GM23338 (cell line): Measurements from ENCODE around the gene APBA1.

Source experiments
- CREB1 ChIP-seq: fragments of 250-450 bp; sonication (Bioruptor Pico); IDR thresholded peaks from 2 replicates; pipeline ENCODE4 v1.5.0; 2020; ENCODE audit warnings: low read depth, mild to moderate bottlenecking, moderate library complexity
- CTCF ChIP-seq, 2 experiments: fragments of 200-600 bp in 1 of 2; sonication (generic) in 1 of 2; conservative IDR thresholded peaks; 2 replicates each; pipeline versions ENCODE4 v1.5.1 to v1.6.1; 2016 to 2017; ENCODE audit warnings: antibody characterized with exemption in 2 of 2, low read depth in 2 of 2, mild to moderate bottlenecking in 2 of 2, moderate library complexity in 1 of 2
- ETS1 ChIP-seq: IDR thresholded peaks from 2 replicates; pipeline ENCODE4 v1.6.1; 2016; ENCODE audit warnings: antibody characterized with exemption
- EZH2 ChIP-seq: fragments of 200-600 bp; sonication (generic); IDR thresholded peaks from one replicate; pipeline ENCODE4 v1.8.0; 2017; ENCODE audit warnings: antibody characterized with exemption, mild to moderate bottlenecking, low read depth; ENCODE audit not compliant: unreplicated experiment
- EZH2phosphoT487 ChIP-seq: fragments of 200-600 bp; sonication (generic); IDR thresholded peaks from one replicate; pipeline ENCODE4 v1.8.1; 2018; ENCODE audit warnings: antibody characterized with exemption; ENCODE audit not compliant: unreplicated experiment
- JUNB ChIP-seq: IDR thresholded peaks from one replicate; pipeline ENCODE4 v1.6.1; 2016; ENCODE audit warnings: antibody characterized with exemption; ENCODE audit not compliant: unreplicated experiment
- POLR2AphosphoS5 ChIP-seq: IDR thresholded peaks from 2 replicates; pipeline ENCODE4 v1.6.1; 2016; ENCODE audit warnings: antibody characterized with exemption, low read depth
- REST ChIP-seq: IDR thresholded peaks from one replicate; pipeline ENCODE4 v1.6.1; 2018; ENCODE audit warnings: antibody characterized with exemption; ENCODE audit not compliant: unreplicated experiment
- STAT1 ChIP-seq: IDR thresholded peaks from one replicate; pipeline ENCODE4 v1.6.1; 2016; ENCODE audit warnings: antibody characterized with exemption; ENCODE audit not compliant: unreplicated experiment
- ZNF114 ChIP-seq: fragments of 250-450 bp; sonication (Bioruptor Pico); IDR thresholded peaks from 2 replicates; pipeline ENCODE4 v1.5.0; 2020; ENCODE audit warnings: mild to moderate bottlenecking, moderate library complexity
- ZNF331 ChIP-seq: fragments of 250-450 bp; sonication (Bioruptor Pico); IDR thresholded peaks from 2 replicates; pipeline ENCODE4 v1.5.0; 2020; ENCODE audit warnings: low read depth, mild to moderate bottlenecking, moderate library complexity

DNA sequence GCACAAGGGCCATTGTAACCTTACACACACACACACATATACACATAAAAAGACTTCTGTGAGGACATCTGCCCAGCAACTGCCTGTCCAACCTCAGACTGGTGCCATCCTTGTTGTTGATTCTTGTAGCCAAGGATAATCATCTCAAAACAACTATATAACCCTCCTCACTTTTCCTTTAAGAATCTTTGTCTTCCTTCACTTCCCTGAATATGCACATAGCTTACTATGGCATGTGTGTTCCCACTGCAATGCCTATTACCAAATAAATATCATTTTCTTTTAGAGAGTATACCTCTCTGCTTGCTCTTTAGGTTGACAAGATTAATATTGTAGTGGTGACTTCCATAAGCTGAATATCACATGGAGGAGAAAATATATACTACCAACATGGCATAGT, 55.2 kb downstream of the APBA1 start:
- TF ChIP-seq CTCF (conservative IDR thresholded peaks at IDR 0.05; ENCODE audit: low read depth in 2 of 2) (no peak), EZH2phosphoT487 (no peak), REST (no peak), ETS1 (no peak), EZH2 (no peak), JUNB (no peak), POLR2AphosphoS5 (no peak), ZNF114 (no peak), ZNF331 (no peak), CREB1 (no peak), STAT1 (no peak)
